ENCODE data around the gene ZIK1.

DNA sequence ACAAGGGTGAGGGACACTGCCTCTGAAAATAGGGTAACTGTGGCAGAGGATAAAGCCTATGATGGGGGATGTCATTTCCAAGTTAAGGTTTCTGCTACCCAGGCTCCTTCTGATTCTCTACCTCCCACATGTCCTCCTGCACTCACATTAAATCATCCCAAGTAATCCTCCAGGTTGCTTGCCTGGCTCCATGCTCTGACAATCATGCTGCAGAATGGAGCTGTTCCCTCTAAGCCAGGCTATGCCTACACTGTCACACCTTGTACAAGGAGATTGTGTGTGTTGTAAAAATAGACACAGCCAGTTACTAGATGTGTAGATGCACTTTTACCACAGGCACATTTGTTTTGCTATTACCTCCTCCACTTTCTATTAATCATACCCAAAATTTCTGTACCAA is 13.2 kb upstream of the ZIK1 start:
- TF ChIP-seq EGR1 (IDR thresholded peaks at IDR 0.05), result no peak
- TF ChIP-seq, protein P1, sequence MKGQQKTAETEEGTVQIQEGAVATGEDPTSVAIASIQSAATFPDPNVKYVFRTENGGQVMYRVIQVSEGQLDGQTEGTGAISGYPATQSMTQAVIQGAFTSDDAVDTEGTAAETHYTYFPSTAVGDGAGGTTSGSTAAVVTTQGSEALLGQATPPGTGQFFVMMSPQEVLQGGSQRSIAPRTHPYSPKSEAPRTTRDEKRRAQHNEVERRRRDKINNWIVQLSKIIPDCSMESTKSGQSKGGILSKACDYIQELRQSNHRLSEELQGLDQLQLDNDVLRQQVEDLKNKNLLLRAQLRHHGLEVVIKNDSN (IDR thresholded peaks at IDR 0.05), result no peak
- TF ChIP-seq YY1 (IDR thresholded peaks at IDR 0.05; ENCODE audit: low read depth), result no peak
- no peak for TF ChIP-seq EP300 (IDR thresholded peaks at IDR 0.05; ENCODE audit: borderline replicate concordance)
- TF ChIP-seq, protein P2, sequence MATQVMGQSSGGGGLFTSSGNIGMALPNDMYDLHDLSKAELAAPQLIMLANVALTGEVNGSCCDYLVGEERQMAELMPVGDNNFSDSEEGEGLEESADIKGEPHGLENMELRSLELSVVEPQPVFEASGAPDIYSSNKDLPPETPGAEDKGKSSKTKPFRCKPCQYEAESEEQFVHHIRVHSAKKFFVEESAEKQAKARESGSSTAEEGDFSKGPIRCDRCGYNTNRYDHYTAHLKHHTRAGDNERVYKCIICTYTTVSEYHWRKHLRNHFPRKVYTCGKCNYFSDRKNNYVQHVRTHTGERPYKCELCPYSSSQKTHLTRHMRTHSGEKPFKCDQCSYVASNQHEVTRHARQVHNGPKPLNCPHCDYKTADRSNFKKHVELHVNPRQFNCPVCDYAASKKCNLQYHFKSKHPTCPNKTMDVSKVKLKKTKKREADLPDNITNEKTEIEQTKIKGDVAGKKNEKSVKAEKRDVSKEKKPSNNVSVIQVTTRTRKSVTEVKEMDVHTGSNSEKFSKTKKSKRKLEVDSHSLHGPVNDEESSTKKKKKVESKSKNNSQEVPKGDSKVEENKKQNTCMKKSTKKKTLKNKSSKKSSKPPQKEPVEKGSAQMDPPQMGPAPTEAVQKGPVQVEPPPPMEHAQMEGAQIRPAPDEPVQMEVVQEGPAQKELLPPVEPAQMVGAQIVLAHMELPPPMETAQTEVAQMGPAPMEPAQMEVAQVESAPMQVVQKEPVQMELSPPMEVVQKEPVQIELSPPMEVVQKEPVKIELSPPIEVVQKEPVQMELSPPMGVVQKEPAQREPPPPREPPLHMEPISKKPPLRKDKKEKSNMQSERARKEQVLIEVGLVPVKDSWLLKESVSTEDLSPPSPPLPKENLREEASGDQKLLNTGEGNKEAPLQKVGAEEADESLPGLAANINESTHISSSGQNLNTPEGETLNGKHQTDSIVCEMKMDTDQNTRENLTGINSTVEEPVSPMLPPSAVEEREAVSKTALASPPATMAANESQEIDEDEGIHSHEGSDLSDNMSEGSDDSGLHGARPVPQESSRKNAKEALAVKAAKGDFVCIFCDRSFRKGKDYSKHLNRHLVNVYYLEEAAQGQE (IDR thresholded peaks at IDR 0.05; ENCODE audit: low read depth), result no peak
- no peak for TF ChIP-seq CEBPB (IDR thresholded peaks at IDR 0.05)
- TF ChIP-seq, protein P3, sequence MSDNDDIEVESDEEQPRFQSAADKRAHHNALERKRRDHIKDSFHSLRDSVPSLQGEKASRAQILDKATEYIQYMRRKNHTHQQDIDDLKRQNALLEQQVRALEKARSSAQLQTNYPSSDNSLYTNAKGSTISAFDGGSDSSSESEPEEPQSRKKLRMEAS (IDR thresholded peaks at IDR 0.05), result no peak
- no peak for TF ChIP-seq RAD21 (IDR thresholded peaks at IDR 0.05; ENCODE audit: low read depth)
- no peak for TF ChIP-seq NFIC (IDR thresholded peaks at IDR 0.05)
- no peak for TF ChIP-seq TAF1 (IDR thresholded peaks at IDR 0.05; ENCODE audit: low read depth)
- no peak for TF ChIP-seq ZBTB7A (IDR thresholded peaks at IDR 0.05; ENCODE audit: low read depth)
- no peak for TF ChIP-seq TEAD4 (IDR thresholded peaks at IDR 0.05)
